ENCODE results near the gene RARG.

The RARG gene

GRCh38 chr12:53227836-53228235 is 4.2 kb downstream of the RARG start:
- Histone ChIP-seq H3K4me3 (ENCODE audit: low read length, poor library complexity, severe bottlenecking) (no peak overlapping the region), H3K9me2 (replicated peaks; ENCODE audit: low read depth, low read length) (no peaks in the 10 kb centered on the region), H3K79me2 (ENCODE audit: insufficient read depth, low read length) (no peaks in the 10 kb centered on the region), H3K9me3 (ENCODE audit: insufficient read depth, low read depth, low read length) (no peaks in the 10 kb centered on the region), H3K4me2 (ENCODE audit: low read depth, low read length, poor library complexity, severe bottlenecking) (no peak overlapping the region), H3K9ac (ENCODE audit: low read depth, low read length, poor library complexity, severe bottlenecking) (no peak overlapping the region), H3F3A (ENCODE audit: low read depth) (no peaks in the 10 kb centered on the region; the same call in 1 of the 2 replicates), H3K4me1 (ENCODE audit: insufficient read depth, low read length, poor library complexity, severe bottlenecking) (peaks cover 28% of the 10 kb centered on the region), H4K20me1 (ENCODE audit: insufficient read depth, low read length, poor library complexity, severe bottlenecking) (no peaks in the 10 kb centered on the region), H3K36me3 (ENCODE audit: insufficient read depth, low read length) (no peaks in the 10 kb centered on the region), H3K27me3 (ENCODE audit: insufficient read depth, low read length, poor library complexity, severe bottlenecking) (no peaks in the 10 kb centered on the region), H2AFZ (ENCODE audit: low read length) (no peak overlapping the region)
- TF ChIP-seq EZH2phosphoT487 (IDR thresholded peaks at IDR 0.05; ENCODE audit: borderline replicate concordance) = no peak
- TF ChIP-seq, protein P1, sequence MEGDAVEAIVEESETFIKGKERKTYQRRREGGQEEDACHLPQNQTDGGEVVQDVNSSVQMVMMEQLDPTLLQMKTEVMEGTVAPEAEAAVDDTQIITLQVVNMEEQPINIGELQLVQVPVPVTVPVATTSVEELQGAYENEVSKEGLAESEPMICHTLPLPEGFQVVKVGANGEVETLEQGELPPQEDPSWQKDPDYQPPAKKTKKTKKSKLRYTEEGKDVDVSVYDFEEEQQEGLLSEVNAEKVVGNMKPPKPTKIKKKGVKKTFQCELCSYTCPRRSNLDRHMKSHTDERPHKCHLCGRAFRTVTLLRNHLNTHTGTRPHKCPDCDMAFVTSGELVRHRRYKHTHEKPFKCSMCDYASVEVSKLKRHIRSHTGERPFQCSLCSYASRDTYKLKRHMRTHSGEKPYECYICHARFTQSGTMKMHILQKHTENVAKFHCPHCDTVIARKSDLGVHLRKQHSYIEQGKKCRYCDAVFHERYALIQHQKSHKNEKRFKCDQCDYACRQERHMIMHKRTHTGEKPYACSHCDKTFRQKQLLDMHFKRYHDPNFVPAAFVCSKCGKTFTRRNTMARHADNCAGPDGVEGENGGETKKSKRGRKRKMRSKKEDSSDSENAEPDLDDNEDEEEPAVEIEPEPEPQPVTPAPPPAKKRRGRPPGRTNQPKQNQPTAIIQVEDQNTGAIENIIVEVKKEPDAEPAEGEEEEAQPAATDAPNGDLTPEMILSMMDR (conservative IDR thresholded peaks at IDR 0.05; ENCODE audit: low read length) = no peak

- H3K36me3 ChIP-seq (ENCODE audit: insufficient read depth, low read length) = no peaks in the 10 kb centered on the region
Measured at GRCh38 chr12:53227341-53227740, 4.7 kb downstream of the RARG start.

GRCh38 chr12:53226815-53227214 is 5.2 kb downstream of the RARG start:
- Histone ChIP-seq H3K9me2 (replicated peaks; ENCODE audit: low read depth, low read length) (no peaks in the 10 kb centered on the region), H3K36me3 (ENCODE audit: insufficient read depth, low read length) (no peaks in the 10 kb centered on the region), H3K9me3 (ENCODE audit: insufficient read depth, low read depth, low read length) (no peaks in the 10 kb centered on the region), H3K4me1 (ENCODE audit: insufficient read depth, low read length, poor library complexity, severe bottlenecking) (peaks cover 32% of the 10 kb centered on the region), H3K4me2 (ENCODE audit: low read depth, low read length, poor library complexity, severe bottlenecking) (no peak overlapping the region), H3F3A (ENCODE audit: low read depth) (peaks cover 4% of the 10 kb centered on the region), H3K9ac (ENCODE audit: low read depth, low read length, poor library complexity, severe bottlenecking) (no peak overlapping the region), H4K20me1 (ENCODE audit: insufficient read depth, low read length, poor library complexity, severe bottlenecking) (no peaks in the 10 kb centered on the region), H3K79me2 (ENCODE audit: insufficient read depth, low read length) (no peaks in the 10 kb centered on the region), H3K4me3 (ENCODE audit: low read length, poor library complexity, severe bottlenecking) (no peak overlapping the region), H3K27me3 (ENCODE audit: insufficient read depth, low read length, poor library complexity, severe bottlenecking) (no peaks in the 10 kb centered on the region), H2AFZ (ENCODE audit: low read length) (no peak overlapping the region)
- TF ChIP-seq, protein P1 (conservative IDR thresholded peaks at IDR 0.05; ENCODE audit: low read length) = no peak
- no peak for TF ChIP-seq EZH2phosphoT487 (IDR thresholded peaks at IDR 0.05; ENCODE audit: borderline replicate concordance)

More at GRCh38 chr12:53227341-53227740, 4.7 kb downstream of the RARG start:
- Histone ChIP-seq H3K4me3 (ENCODE audit: low read length, poor library complexity, severe bottlenecking) (no peak overlapping the region), H3K9me3 (ENCODE audit: insufficient read depth, low read depth, low read length) (no peaks in the 10 kb centered on the region), H3F3A (ENCODE audit: low read depth) (no peaks in the 10 kb centered on the region; the same call in 1 of the 2 replicates), H3K79me2 (ENCODE audit: insufficient read depth, low read length) (no peaks in the 10 kb centered on the region), H3K27me3 (ENCODE audit: insufficient read depth, low read length, poor library complexity, severe bottlenecking) (no peaks in the 10 kb centered on the region), H3K4me1 (ENCODE audit: insufficient read depth, low read length, poor library complexity, severe bottlenecking) (peaks cover 28% of the 10 kb centered on the region), H3K9ac (ENCODE audit: low read depth, low read length, poor library complexity, severe bottlenecking) (no peak overlapping the region), H3K4me2 (ENCODE audit: low read depth, low read length, poor library complexity, severe bottlenecking) (no peak overlapping the region), H4K20me1 (ENCODE audit: insufficient read depth, low read length, poor library complexity, severe bottlenecking) (no peaks in the 10 kb centered on the region), H2AFZ (ENCODE audit: low read length) (no peak overlapping the region), H3K9me2 (replicated peaks; ENCODE audit: low read depth, low read length) (no peaks in the 10 kb centered on the region)
- TF ChIP-seq, protein P1 (conservative IDR thresholded peaks at IDR 0.05; ENCODE audit: low read length) = no peak
- no peak for TF ChIP-seq EZH2phosphoT487 (IDR thresholded peaks at IDR 0.05; ENCODE audit: borderline replicate concordance)

Data from Loucy (cell line).